Choroid plexus epithelial cell (primary cell): ENCODE measurements around the gene TACR1.
A peak's percentile ranks its signal among the peaks of the same experiment; 100 is the strongest.

Experiments used
- DNase-seq: peaks from one replicate; pipeline ENCODE4 v3.0.0-alpha.2; 2010; ENCODE audit warnings: low read depth
- H3K4me3 ChIP-seq: 2 replicates; pipeline ENCODE4 v1.5.1; 2011; ENCODE audit warnings: low read depth, mild to moderate bottlenecking, control low read depth, low read length, moderate library complexity
- CTCF ChIP-seq: conservative IDR thresholded peaks from 2 replicates; pipeline ENCODE4 v1.5.1; 2011; ENCODE audit warnings: low read depth, mild to moderate bottlenecking, control low read depth, inconsistent platforms, low read length, moderate library complexity

TACR1 gene

GRCh38 chr2:75047992-75048625, 151.2 kb downstream of the TACR1 start:
- no peak for TF ChIP-seq CTCF
- no peak overlapping the region for H3K4me3 ChIP-seq
- DNase-seq = peak; percentile 36

GRCh38 chr2:75047189-75047991, 151.9 kb downstream of the TACR1 start:
- no peak for TF ChIP-seq CTCF
- no peak overlapping the region for H3K4me3 ChIP-seq
- DNase-seq = peak; percentile 49

- DNase-seq = no peak
- H3K4me3 ChIP-seq = no peak overlapping the region
- TF ChIP-seq CTCF = no peak
Observed at GRCh38 chr2:75045526-75046050, 153.7 kb downstream of the TACR1 start.

- no peak overlapping the region for H3K4me3 ChIP-seq
- no peak for DNase-seq
- no peak for TF ChIP-seq CTCF
Observed at GRCh38 chr2:75044291-75044690, 155.0 kb downstream of the TACR1 start.

GRCh38 chr2:75042823-75043222, 156.5 kb downstream of the TACR1 start:
- no peak for TF ChIP-seq CTCF
- no peak for DNase-seq
- no peak overlapping the region for H3K4me3 ChIP-seq

- DNase-seq = no peak
- TF ChIP-seq CTCF = no peak
Observed at GRCh38 chr2:75041731-75042600, 157.4 kb downstream of the TACR1 start.

More at GRCh38 chr2:75041731-75042600, 157.4 kb downstream of the TACR1 start:
- no peak overlapping the region for H3K4me3 ChIP-seq
